SH-SY5Y (cell line): ENCODE results near the gene PDXP.

Experiments used
- GATA2 ChIP-seq: IDR thresholded peaks from 2 replicates; pipeline ENCODE4 v1.6.1; 2011; ENCODE audit warnings: mild to moderate bottlenecking, low read depth, low read length
- GATA3 ChIP-seq: IDR thresholded peaks from 2 replicates; pipeline ENCODE4 v1.6.1; 2011; ENCODE audit warnings: low read depth, mild to moderate bottlenecking, low read length, moderate library complexity

DNA sequence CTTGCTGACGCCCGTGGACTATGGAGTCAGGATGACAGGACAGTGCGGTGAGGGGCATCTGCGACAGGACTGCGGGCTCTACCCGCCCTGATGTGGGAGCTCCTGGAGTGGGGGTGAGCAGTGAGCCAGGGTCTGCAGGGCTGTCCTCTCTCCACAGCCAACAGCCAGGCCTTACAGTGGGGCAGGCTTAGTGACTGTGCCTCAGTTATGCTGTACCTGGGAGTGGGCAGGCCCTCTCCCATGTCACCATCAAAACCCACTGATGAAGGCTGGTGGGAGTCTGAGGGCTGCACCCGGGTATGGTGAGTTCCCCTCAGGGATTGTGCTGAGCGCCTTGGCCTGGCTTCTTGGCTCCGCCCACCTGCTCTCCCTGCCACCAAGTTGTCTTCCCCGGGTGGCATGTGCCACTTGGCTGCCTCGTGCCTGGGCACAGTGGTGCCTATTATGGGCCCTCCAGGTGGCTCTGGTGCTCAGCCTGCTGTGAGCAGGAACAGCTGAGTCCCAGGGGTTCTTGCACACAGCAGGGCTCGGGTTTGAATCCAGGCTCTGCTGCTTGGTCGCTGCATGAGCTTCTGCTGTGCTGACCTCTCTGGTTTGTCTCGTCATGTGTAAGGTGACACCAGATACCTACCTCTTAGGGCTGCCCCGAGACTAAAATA is 34.2 kb downstream of the PDXP start:
- TF ChIP-seq GATA2 = no peak
- no peak for TF ChIP-seq GATA3
